NCI-H2081 (cell line): ENCODE data around the gene ADH1C.
"Not testable (repeated sequence)": the region's sequence is repeated elsewhere in the genome, so short reads cannot be mapped to it uniquely, and the experiment has no call there.

Experiments used
- DNase-seq, 2 experiments: peaks; one replicate each; lab custom pipeline; 2025; lab: John Stamatoyannopoulos, UW

ADH1C gene

GRCh38 chr4:99357948-99358347, 5.4 kb upstream of the ADH1C start:
- no peak for DNase-seq

DNA sequence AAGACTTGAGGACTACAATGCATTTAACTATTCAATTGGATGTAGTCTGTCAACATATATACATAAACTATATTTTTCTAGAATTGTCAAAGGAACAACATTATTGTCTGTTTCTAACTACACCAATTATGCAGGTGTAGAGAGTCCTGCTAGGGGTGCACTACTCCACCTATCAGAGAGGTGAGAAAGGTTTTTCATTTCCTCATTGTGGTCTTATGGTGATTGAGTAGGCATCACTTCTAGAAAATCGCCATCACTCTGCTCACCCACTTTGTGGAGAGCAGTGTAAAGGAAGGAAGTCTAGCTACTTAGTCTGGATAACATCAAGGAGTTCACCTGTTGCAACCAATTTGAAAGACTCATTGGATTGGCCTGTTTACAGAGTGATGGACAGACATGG, 4.4 kb upstream of the ADH1C start:
- DNase-seq = no peak

- not testable (repeated sequence) for DNase-seq
Observed at GRCh38 chr4:99356149-99356548, 3.6 kb upstream of the ADH1C start.

DNA sequence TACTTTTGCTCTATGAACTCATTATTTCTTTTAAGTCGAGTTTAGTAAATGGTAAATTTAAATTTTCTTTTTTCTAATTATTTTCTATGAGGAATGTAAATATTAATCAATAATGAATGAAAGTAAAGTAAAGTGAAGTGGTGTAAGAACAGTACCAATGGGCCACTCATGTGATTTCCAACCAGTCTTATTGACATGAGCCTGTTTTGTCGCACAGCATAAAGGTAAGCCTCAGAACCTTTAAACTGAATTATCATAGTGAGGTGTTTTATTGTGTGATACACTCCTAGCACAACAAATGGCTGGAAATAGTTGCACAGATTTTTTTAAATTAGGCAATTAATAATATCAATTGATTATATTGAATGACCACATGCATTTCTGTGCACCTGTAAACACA, 1.1 kb downstream of the ADH1C start:
- DNase-seq = no peak

GRCh38 chr4:99349338-99349737, 3.2 kb downstream of the ADH1C start:
- DNase-seq = no peak

GRCh38 chr4:99342624-99343023, 9.9 kb downstream of the ADH1C start:
- DNase-seq = not testable (repeated sequence)

GRCh38 chr4:99341426-99341825, 11.1 kb downstream of the ADH1C start:
- DNase-seq = no peak

GRCh38 chr4:99339172-99339571, 13.4 kb downstream of the ADH1C start:
- no peak for DNase-seq

DNA sequence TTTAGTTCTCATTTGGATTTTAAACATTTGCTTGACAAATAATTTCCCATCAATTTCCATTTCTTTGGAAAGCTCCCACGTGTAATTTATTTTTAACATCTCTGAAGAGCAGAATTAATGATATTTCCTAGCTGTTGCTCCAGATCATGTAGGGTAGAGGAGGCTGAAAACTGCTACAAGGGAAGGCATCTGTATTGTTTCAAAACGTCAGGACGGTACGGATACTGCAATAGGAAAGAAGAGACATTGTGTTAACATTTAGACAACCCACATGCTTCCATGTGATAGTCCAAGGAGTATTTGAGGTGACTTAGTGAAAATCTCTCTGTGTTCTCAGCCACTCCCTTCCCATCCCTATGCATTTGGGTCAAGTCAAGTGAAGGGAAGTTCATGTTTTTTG, 16.0 kb downstream of the ADH1C start:
- no peak for DNase-seq

GRCh38 chr4:99334880-99335279, 17.7 kb downstream of the ADH1C start:
- DNase-seq = no peak

GRCh38 chr4:99330648-99331047, 21.9 kb downstream of the ADH1C start:
- DNase-seq = no peak

DNA sequence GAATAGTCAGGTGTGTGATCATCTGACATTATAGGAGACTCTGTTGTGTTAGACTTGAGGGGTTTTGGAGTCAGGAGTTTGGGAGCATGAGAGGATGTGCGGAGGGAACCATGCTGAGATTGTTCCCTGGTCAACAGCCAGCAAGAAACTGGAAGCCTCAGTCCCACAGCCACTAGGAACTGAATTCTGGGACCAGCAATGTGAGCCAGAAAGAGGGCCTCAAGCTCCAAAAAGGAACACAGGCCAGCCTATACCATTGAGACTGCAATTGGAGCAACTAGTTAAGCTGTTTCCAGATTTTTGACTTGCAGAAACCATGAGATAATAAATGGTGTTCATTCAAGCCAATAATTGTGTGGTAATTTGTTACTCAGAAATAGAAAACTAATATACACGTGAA, 22.7 kb downstream of the ADH1C start:
- no peak for DNase-seq

- no peak for DNase-seq
Observed at GRCh38 chr4:99324979-99325378, 27.6 kb downstream of the ADH1C start.

GRCh38 chr4:99324361-99324760, 28.2 kb downstream of the ADH1C start:
- DNase-seq = no peak

GRCh38 chr4:99323756-99324155, 28.8 kb downstream of the ADH1C start:
- DNase-seq = no peak

- DNase-seq = no peak
Observed at GRCh38 chr4:99321241-99322191, 31.0 kb downstream of the ADH1C start, which contains the start of gene ADH1B. ADH1B (minus strand) TSS chr4:99321401; CDS start chr4:99321331, 70 bp downstream.

GRCh38 chr4:99317811-99318210, 34.7 kb downstream of the ADH1C start:
- not testable (repeated sequence) for DNase-seq

DNA sequence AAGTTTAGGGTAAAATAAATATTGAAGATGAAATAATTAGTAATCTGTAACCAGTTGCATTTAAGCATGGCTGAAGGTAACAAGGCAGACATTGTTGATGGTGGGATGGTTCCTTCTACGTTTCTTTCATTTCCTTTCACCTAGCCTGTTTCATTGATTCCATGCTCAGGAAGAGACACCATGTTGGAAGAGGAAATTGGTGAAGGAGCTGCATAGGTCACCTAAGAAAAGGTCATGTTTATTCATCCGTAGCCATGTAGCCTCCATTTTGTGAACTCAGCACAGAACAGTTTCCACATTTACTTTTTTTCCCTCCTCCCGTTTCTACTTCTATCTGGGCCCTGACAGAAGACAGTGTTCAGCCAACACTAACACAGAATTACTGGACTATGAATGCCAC, 35.2 kb downstream of the ADH1C start:
- DNase-seq = no peak

DNA sequence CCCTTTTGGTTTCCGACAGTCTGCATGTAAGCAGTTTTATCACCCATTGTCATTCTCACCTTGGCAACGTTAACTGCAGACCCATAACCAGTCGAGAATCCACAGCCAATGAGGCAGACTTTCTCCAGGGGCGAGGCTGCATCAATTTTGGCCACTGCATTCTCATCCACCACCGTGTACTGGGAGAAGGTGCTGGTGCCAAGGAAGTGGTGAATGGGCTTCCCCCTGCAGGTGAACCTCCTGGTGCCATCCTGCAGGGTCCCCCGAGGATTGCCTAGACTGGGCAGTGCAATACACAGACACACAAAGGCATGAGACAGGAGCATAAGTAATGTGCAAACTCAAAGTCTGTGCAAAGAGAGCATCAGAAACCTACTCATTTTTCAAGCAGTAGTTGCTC, 36.7 kb downstream of the ADH1C start:
- DNase-seq = no peak

GRCh38 chr4:99314211-99314610, 38.3 kb downstream of the ADH1C start:
- no peak for DNase-seq

DNA sequence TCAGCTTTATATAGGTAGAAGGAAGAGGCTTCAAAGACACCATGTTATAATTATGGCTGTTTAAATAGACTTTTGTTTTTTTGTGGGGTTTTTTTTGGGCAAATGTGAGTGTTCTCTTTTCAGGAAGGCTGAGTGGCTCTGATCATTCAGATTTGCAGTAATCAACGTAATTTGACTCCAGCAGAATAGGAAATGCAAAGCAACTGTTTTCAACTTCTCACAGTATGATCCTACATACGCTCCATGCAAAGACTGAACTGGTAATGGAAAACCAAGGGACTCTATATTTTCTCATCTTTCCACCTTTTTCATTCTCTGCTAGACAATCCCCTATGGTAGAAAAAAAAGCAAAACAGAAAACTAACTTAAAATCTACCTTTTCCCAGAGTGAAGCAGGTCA, 42.2 kb downstream of the ADH1C start:
- no peak for DNase-seq

GRCh38 chr4:99305638-99306400, 46.7 kb downstream of the ADH1C start:
- DNase-seq = no peak
